Mesodermal cell (in vitro differentiated cells): ENCODE results near the gene ARHGEF4. TPM values are rescaled to one million over a fixed set of nuclear protein-coding genes. Genes with fewer than 3 reads are reported as not detected.

ENCODE experiments used
- H3K27ac ChIP-seq: 2 replicates; pipeline ENCODE4 v1.7.0; 2013; ENCODE audit warnings: mild to moderate bottlenecking, low read depth, low read length, moderate library complexity; ENCODE audit not compliant: severe bottlenecking
- H3K36me3 ChIP-seq: 2 replicates; pipeline ENCODE4 v1.7.1; 2013; ENCODE audit warnings: mild to moderate bottlenecking, low read length, moderate library complexity; ENCODE audit not compliant: control insufficient read depth, insufficient read depth
- H3K4me1 ChIP-seq: one replicate; pipeline ENCODE4 v1.7.1; 2013; ENCODE audit warnings: mild to moderate bottlenecking, low read length; ENCODE audit not compliant: insufficient read depth, control insufficient read depth, poor library complexity, severe bottlenecking
- H3K4me3 ChIP-seq: 2 replicates; pipeline ENCODE4 v1.7.0; 2013; ENCODE audit warnings: low read length, control low read depth, mild to moderate bottlenecking; ENCODE audit not compliant: insufficient read depth, poor library complexity, severe bottlenecking; ENCODE audit errors: extremely low read depth
- H3K9me3 ChIP-seq: 2 replicates; pipeline ENCODE4 v1.7.1; 2013; ENCODE audit warnings: mild to moderate bottlenecking, low read length, moderate library complexity; ENCODE audit not compliant: control insufficient read depth
- WGBS, 2 experiments: methylation state at CpG; one replicate each; pipeline ENCODE4 v1.1.5; 2013; ENCODE audit warnings: missing lambda C conversion rate in 2 of 2; ENCODE audit not compliant: insufficient coverage in 2 of 2; 5-methylcytosine and 5-hydroxymethylcytosine counted together
- polyA plus RNA-seq, 2 experiments: library from polyadenylated mRNA; stranded (reverse); fragments of 50-300 nt; gene quantifications; one replicate each; pipeline ENCODE4 v1.2.3, GENCODE V29; 2013

ARHGEF4 gene, protein sequence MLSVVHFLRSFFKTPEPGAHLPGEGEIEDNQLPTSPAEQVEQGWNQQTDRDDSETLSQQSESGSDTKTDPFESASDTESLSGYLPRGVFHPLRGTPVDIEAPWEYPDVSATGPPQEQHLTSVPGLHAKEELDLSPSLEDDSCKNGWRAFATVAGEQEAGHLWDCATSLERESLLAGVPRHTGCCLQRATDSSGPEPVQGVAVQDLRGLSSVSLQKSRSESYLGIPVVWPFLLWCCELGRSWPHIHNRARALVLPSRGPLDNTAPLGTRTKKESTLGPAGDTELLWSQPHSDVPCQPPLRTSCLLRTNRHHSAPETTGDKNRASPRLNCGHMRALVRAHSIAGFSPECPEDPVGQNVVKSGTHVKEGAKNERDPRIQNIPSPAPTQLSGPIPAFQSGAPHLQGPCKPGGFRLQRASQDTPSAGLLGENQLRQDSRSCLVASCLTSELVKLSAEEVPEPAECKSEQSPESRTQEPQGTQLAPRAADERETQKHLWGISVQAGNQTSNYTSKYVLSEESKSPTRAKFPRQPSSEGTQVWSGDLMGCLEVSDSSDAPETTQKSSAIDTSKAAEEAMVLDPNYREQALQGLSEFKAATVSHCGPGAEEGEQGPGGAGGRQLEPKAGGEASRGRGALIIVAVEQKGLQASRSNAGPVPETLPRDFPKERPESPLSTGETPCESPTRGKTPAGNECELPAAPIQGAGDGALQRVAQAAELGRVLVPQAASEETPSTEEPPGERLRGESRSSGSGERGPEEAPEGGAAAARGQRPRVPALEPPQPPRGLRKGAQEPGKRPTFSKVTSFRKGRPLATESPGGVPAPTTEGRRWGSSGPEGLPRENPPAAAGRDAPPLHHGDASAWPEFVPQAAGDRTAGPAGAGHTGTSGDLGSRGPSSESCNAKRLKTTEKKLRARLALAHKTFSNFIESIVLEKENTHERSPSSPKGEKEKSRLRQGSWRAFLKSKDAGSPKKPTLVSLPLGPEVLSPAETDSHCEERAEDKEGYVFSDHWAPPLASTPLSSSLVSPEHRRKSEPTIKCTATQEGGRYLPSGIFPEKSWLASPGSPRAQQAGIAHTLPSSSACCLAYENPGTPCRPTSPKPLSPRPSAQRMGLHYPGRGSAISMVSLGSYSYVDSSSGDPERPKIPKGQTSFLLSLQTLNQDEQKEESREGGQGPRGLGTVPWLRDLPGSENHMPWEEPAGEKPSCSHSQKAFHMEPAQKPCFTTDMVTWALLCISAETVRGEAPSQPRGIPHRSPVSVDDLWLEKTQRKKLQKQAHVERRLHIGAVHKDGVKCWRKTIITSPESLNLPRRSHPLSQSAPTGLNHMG (N-terminal part only)
- polyA plus RNA-seq (2013, experiment 1 of 2) = 6.5 TPM
- polyA plus RNA-seq (2013, experiment 2 of 2) = 6.2 TPM

- Histone ChIP-seq H3K27ac (no peak within 1 kb of the TSS), H3K4me1 (peaks cover 7% of the 10 kb centered on the region), H3K9me3 (no peaks in the 10 kb centered on the region), H3K36me3 (no peaks in the 10 kb centered on the region), H3K4me3 (peak within 1 kb of the TSS; percentile 35)
- WGBS, 2 experiments = 9 to 10% methylated on average over 55 to 68 of the region's 70 CpGs
Observed at GRCh38 chr2:130836501-130837174, at the start of gene ARHGEF4. Gene ARHGEF4 (plus strand): TSS chr2:130836914. CDS start chr2:130836954, 40 bp downstream.

DNA sequence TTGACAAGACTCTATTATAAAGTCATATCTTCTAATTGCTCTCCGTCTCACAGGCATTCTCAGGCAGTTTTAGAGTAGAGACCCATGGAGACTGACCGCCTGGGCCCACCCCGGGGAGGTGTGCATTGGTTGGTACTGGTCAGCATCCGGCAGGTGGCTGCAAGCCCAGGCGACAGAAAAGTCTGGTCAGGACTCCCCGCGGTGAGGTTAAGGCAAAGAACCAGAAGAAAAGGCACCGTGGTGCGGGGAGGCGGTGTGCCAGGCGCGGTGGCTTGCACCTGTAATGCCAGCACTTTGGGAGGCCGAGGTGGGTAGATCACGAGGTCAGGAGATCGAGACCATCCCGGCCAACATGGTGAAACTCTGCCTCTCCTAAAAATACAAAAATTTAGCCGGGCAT lies 48.9 kb upstream of the ARHGEF4 start:
- 88 to 94% methylated on average over 15 to 17 of the region's 17 CpGs for WGBS, 2 experiments
- no peak overlapping the region for H3K4me3 ChIP-seq
- H3K36me3 ChIP-seq = no peaks in the 10 kb centered on the region
- H3K27ac ChIP-seq = no peak overlapping the region
- no peaks in the 10 kb centered on the region for H3K4me1 ChIP-seq
- H3K9me3 ChIP-seq = no peaks in the 10 kb centered on the region

DNA sequence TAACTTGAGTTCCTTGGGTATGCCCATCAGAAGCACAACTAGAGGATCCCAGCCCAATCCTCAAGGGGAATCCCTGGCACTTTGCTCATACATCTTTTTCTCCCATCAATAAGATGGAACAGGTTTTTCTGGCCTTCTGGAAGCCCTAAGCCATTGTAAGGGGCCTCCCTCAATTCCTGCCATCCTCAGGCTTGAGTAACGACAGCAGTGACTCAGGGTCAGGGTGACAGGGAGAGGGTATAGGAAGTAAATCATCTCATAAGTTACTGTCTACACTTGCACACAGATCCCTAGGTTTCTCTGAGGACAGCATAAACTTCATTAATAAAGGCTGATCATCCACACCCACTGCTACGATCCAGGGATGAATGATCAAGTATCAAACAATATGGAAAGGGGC lies 46.4 kb upstream of the ARHGEF4 start:
- no peaks in the 10 kb centered on the region for H3K36me3 ChIP-seq
- no peaks in the 10 kb centered on the region for H3K4me1 ChIP-seq
- H3K4me3 ChIP-seq = no peak overlapping the region
- H3K27ac ChIP-seq = no peak overlapping the region
- no peaks in the 10 kb centered on the region for H3K9me3 ChIP-seq
- WGBS, 2 experiments = no CpG with 5 or more reads among the region's 2 CpGs

DNA sequence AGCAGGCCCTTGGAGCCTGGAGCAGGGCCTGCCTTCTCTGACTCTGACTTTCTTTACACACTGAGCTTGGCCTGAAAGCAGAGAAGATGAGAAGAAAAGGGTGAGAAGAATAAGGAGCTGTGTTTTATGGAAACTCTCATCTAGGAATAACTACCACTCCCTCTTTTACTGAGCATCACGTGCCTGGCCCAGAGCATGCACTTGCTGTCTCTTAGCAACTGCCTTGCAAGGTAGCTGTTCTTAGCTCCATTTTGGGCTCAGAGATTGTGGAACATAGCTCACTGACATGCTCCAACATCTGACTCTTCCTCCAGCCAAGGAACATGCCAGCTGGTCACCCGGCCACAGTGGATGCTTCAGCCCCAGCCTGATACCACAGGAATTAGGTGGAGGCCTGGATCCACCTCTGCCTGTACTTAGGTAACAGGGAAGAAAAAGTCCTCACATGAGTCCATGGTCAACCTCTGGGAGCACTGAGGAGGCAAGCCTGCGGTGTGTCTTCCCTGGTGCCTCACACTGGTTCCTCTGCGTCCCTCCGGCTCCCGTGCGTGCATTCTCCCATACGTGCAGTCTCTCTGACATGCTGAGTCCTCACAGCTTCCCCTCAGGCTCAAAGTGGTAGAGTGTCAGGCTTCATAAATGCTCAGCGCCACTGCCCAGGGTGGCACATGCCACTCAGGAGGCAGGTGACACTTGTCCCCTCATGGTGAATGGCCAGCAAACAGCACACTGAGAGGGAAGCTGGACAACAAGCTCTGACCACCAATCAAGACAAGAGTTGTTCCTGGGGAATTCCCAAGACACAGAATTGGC lies 45.7 kb upstream of the ARHGEF4 start:
- Histone ChIP-seq H3K9me3 (no peaks in the 10 kb centered on the region), H3K4me1 (no peaks in the 10 kb centered on the region), H3K4me3 (no peak overlapping the region), H3K27ac (no peak overlapping the region), H3K36me3 (no peaks in the 10 kb centered on the region)
- 91 to 97% methylated on average over 8 to 9 of the region's 9 CpGs for WGBS, 2 experiments

DNA sequence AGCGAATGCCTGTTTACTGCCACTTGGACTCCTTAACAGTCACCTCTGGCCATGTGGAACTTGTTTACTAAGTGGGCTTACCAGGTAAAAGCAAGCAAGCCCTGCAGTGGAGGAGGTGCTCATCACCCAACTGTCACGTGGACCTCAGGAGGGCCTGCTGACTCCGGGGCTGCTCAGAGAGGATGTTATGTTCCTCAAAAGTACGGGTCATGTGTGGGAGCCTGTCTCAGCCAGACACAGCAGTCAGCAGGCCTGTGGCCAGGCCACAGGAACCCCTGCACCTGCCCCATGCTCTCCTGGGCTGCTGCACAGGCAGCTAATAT lies 45.1 kb upstream of the ARHGEF4 start:
- Histone ChIP-seq H3K9me3 (no peaks in the 10 kb centered on the region), H3K4me1 (no peaks in the 10 kb centered on the region), H3K27ac (no peak overlapping the region), H3K4me3 (no peak overlapping the region), H3K36me3 (no peaks in the 10 kb centered on the region)
- 85 to 89% methylated on average over 4 of the region's 4 CpGs for WGBS, 2 experiments

- H3K9me3 ChIP-seq = no peaks in the 10 kb centered on the region
- 65 to 100% methylated on average over 1 to 2 of the region's 2 CpGs for WGBS, 2 experiments
- H3K4me1 ChIP-seq = no peaks in the 10 kb centered on the region
- no peak overlapping the region for H3K27ac ChIP-seq
- H3K4me3 ChIP-seq = no peak overlapping the region
- H3K36me3 ChIP-seq = no peaks in the 10 kb centered on the region
Observed at GRCh38 chr2:130795431-130795830, 41.3 kb upstream of the ARHGEF4 start.

- no peaks in the 10 kb centered on the region for H3K4me1 ChIP-seq
- no peak overlapping the region for H3K27ac ChIP-seq
- no peak overlapping the region for H3K4me3 ChIP-seq
- WGBS, 2 experiments = 33 to 49% methylated on average over 1 to 2 of the region's 3 CpGs
- no peaks in the 10 kb centered on the region for H3K9me3 ChIP-seq
- H3K36me3 ChIP-seq = no peaks in the 10 kb centered on the region
Observed at GRCh38 chr2:130796290-130796689, 40.4 kb upstream of the ARHGEF4 start.

DNA sequence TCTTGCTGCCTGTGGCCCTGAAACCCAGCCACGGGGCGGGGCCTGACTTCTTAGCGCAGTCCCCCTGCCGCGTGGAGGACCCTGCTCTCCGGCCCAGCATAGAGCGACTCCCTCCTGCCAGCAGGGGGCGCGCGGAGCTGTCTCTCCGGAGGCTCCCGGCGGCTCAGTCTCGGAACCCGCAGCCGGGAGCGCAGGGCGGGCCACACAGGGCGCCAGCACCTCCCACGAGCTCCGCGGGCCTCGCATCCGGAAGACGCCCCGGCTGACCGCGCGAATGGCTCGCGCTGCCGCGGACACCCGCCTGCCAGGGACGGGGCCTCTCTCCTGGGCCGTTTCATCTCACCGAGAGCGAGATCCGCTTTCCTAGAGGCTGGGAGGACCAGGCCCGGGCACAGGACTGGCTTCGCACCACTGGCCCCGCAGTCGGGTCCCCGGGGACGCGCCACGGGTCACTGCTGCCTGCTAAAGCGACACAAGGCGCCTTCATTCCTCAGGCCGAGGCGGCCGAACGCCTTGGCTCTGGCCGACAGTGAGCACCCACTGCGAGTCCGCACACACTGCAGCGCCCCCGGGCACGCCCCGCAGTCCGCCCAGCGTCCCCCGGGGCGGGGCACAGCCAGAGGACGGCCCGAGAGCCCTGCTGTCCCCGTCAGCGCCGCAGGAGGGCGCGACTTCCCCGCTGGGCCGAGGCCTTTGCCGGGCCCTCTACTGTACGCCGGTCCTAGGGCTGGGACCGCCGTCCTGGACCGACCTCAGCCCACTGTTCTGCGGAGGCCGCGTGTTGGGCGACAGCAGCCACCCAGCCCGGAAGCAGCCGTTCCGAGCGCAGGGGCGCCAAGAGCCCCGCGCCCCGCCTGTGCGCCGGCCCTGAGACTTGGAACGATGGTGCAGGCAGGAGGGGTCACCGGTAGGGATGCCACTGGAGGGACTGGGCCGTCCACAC lies 39.0 kb upstream of the ARHGEF4 start:
- 1% methylated on average over 89 to 92 of the region's 96 CpGs for WGBS, 2 experiments
- peak overlapping the region; percentile 74 for H3K4me3 ChIP-seq
- no peaks in the 10 kb centered on the region for H3K9me3 ChIP-seq
- H3K4me1 ChIP-seq = no peaks in the 10 kb centered on the region
- H3K27ac ChIP-seq = peak overlapping the region; percentile 49
- no peaks in the 10 kb centered on the region for H3K36me3 ChIP-seq
